Loucy (cell line): ENCODE results near the gene RANBP3L.

ENCODE experiments used
- EZH2phosphoT487 ChIP-seq: fragments of 200-600 bp; IDR thresholded peaks from 2 replicates; pipeline ENCODE4 v1.6.1; 2018; ENCODE audit warnings: antibody characterized with exemption, mild to moderate bottlenecking, moderate library complexity, borderline replicate concordance
- TF ChIP-seq, protein P1 (sequence below): fragments of 200-600 bp; sonication (generic); conservative IDR thresholded peaks from 2 replicates; pipeline ENCODE4 v1.5.1; 2014; ENCODE audit warnings: mild to moderate bottlenecking, antibody characterized with exemption, low read length

DNA sequence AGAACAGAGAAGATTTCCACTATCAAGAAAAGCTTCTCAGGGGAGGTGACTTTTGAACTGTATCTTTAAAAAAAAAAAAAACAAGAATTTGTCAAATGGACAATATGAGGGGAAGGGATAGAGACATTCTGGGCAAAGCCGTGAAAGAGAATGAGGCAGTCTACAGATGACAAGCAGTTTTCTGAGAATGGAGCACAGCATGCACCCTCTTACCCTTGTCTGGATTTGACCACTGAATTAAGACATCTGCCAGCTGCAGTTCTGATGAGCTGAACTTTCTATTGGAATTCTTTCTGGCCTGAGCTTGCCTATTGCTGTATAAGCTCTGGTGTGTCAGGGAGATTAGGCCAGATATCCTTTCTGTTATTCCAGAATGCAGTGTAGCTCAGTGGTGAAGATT, 10.3 kb upstream of the RANBP3L start:
- TF ChIP-seq, protein P1, sequence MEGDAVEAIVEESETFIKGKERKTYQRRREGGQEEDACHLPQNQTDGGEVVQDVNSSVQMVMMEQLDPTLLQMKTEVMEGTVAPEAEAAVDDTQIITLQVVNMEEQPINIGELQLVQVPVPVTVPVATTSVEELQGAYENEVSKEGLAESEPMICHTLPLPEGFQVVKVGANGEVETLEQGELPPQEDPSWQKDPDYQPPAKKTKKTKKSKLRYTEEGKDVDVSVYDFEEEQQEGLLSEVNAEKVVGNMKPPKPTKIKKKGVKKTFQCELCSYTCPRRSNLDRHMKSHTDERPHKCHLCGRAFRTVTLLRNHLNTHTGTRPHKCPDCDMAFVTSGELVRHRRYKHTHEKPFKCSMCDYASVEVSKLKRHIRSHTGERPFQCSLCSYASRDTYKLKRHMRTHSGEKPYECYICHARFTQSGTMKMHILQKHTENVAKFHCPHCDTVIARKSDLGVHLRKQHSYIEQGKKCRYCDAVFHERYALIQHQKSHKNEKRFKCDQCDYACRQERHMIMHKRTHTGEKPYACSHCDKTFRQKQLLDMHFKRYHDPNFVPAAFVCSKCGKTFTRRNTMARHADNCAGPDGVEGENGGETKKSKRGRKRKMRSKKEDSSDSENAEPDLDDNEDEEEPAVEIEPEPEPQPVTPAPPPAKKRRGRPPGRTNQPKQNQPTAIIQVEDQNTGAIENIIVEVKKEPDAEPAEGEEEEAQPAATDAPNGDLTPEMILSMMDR = no peak
- no peak for TF ChIP-seq EZH2phosphoT487
